H1 (cell line): ENCODE data around the gene INTS1. TPM values are rescaled to one million over a fixed set of nuclear protein-coding genes. Genes with fewer than 3 reads are reported as not detected.

Source experiments
- CTCF ChIA-PET: fragments of 300-600 bp; sonication (Branson Sonifier 250); formaldehyde crosslinking; loops from one replicate; lab custom pipeline; 2021; ENCODE audit not compliant: partially characterized antibody; lab: Charles Lee
- POLR2A ChIA-PET: fragments of 300-600 bp; sonication (Branson Sonifier 250); formaldehyde crosslinking; loops from one replicate; lab custom pipeline; 2021; ENCODE audit warnings: inconsistent platforms; ENCODE audit not compliant: partially characterized antibody; lab: Charles Lee
- DNase-seq, 2 experiments: peaks; one replicate each; pipeline versions ENCODE4 v3.0.0 to v3.0.0-alpha.2; 2010 to 2022; ENCODE audit warnings: low spot score in 2 of 2, low read depth in 1 of 2, mixed read lengths in 1 of 2
- FAIRE-seq: peaks from 2 replicates; lab custom pipeline; 2011; peaks lifted over from hg19 to GRCh38; lab: Jason Lieb, UNC
- H2AFZ ChIP-seq: 2 replicates; pipeline ENCODE4 v1.8.1; 2012; ENCODE audit warnings: low read length, inconsistent platforms
- H2AK5ac ChIP-seq: 2 replicates; pipeline ENCODE4 v1.6.1; 2013; ENCODE audit warnings: low read depth, low read length
- H2BK120ac ChIP-seq: replicated peaks from 2 replicates; pipeline ENCODE3; 2013; ENCODE audit warnings: low read depth, low read length, inconsistent platforms
- H2BK12ac ChIP-seq: 2 replicates; pipeline ENCODE4 v1.6.1; 2013; ENCODE audit warnings: low read depth, low read length
- H2BK15ac ChIP-seq: 2 replicates; pipeline ENCODE4 v1.6.1; 2013; ENCODE audit warnings: low read length
- H2BK20ac ChIP-seq: 2 replicates; pipeline ENCODE4 v1.6.1; 2013; ENCODE audit warnings: low read length
- H2BK5ac ChIP-seq: 2 replicates; pipeline ENCODE4 v1.6.1; 2013; ENCODE audit warnings: low read depth, low read length
- H3K14ac ChIP-seq: 2 replicates; pipeline ENCODE4 v1.6.1; 2013; ENCODE audit warnings: inconsistent platforms; ENCODE audit not compliant: insufficient read length
- H3K18ac ChIP-seq: 2 replicates; pipeline ENCODE4 v1.6.1; 2013; ENCODE audit warnings: low read length; ENCODE audit errors: extremely low read depth
- H3K23ac ChIP-seq: 2 replicates; pipeline ENCODE4 v1.6.1; 2013; ENCODE audit warnings: inconsistent platforms; ENCODE audit not compliant: insufficient read length
- H3K23me2 ChIP-seq: 2 replicates; pipeline ENCODE4 v1.6.1; 2013; ENCODE audit warnings: low read depth, low read length
- H3K27ac ChIP-seq: 2 replicates; pipeline ENCODE4 v1.6.1; 2011; ENCODE audit warnings: low read depth, low read length, inconsistent platforms
- H3K27me3 ChIP-seq, 4 experiments: replicated peaks in 1 of 4; 1 replicate in 1 of 4; 2 replicates in 3 of 4; pipeline versions ENCODE4 v1.6.1 to v1.8.1; 2011 to 2013; ENCODE audit warnings: low read length in 3 of 4, mild to moderate bottlenecking in 3 of 4, inconsistent platforms in 2 of 4, mixed read lengths in 2 of 4, moderate library complexity in 1 of 4; ENCODE audit not compliant: control insufficient read depth in 3 of 4, insufficient read depth in 3 of 4; ENCODE audit errors: extremely low read depth in 1 of 4
- H3K36me3 ChIP-seq, 4 experiments: 2 replicates each; pipeline versions ENCODE4 v1.6.1 to v1.8.1; 2011 to 2013; ENCODE audit warnings: mild to moderate bottlenecking in 4 of 4, low read length in 3 of 4, moderate library complexity in 2 of 4, control low read depth in 1 of 4, inconsistent platforms in 1 of 4; ENCODE audit not compliant: insufficient read depth in 4 of 4, control insufficient read depth in 2 of 4
- H3K4ac ChIP-seq: replicated peaks from 2 replicates; pipeline ENCODE3; 2013; ENCODE audit warnings: low read length, low read depth, mixed read lengths, inconsistent platforms; ENCODE audit not compliant: insufficient read length
- H3K4me1 ChIP-seq, 4 experiments: replicated peaks in 1 of 4; 1 replicate in 1 of 4; 2 replicates in 3 of 4; pipeline versions ENCODE4 v1.6.1 to v1.8.1; 2011 to 2013; ENCODE audit warnings: low read length in 3 of 4, inconsistent platforms in 2 of 4, mixed read lengths in 1 of 4; ENCODE audit not compliant: insufficient read depth in 4 of 4, control insufficient read depth in 3 of 4
- H3K4me2 ChIP-seq, 2 experiments: 2 replicates each; pipeline versions ENCODE4 v1.6.1 to v1.8.1; 2011 to 2013; ENCODE audit warnings: low read depth in 2 of 2, low read length in 2 of 2, control low read depth in 1 of 2, inconsistent platforms in 1 of 2, mild to moderate bottlenecking in 1 of 2; ENCODE audit not compliant: insufficient read depth in 1 of 2
- H3K4me3 ChIP-seq, 4 experiments: fragments of 200-600, 300-600 bp in 1 of 4; sonication (generic), shearing (Covaris generic), sonication (Bioruptor Twin) in 1 of 4; 2 replicates each; pipeline versions ENCODE4 v1.5.1 to v1.8.1; 2011 to 2016; ENCODE audit warnings: low read length in 4 of 4, low read depth in 3 of 4, control low read depth in 2 of 4, inconsistent platforms in 2 of 4, mild to moderate bottlenecking in 2 of 4, mixed read lengths in 1 of 4, moderate library complexity in 1 of 4; ENCODE audit not compliant: insufficient read depth in 2 of 4; ENCODE audit errors: extremely low read depth in 1 of 4
- H3K56ac ChIP-seq: replicated peaks from 2 replicates; pipeline ENCODE3; 2013; ENCODE audit warnings: low read depth, mild to moderate bottlenecking, mixed read lengths, low read length, inconsistent platforms; ENCODE audit not compliant: insufficient read length
- H3K79me1 ChIP-seq: 2 replicates; pipeline ENCODE4 v1.6.1; 2013; ENCODE audit warnings: low read depth, low read length, control low read depth
- H3K79me2 ChIP-seq, 2 experiments: 2 replicates each; pipeline versions ENCODE4 v1.6.1 to v1.8.1; 2012 to 2013; ENCODE audit warnings: low read length in 2 of 2, mild to moderate bottlenecking in 2 of 2, inconsistent platforms in 1 of 2; ENCODE audit not compliant: insufficient read depth in 2 of 2, control insufficient read depth in 1 of 2
- H3K9ac ChIP-seq, 4 experiments: replicated peaks in 1 of 4; 1 replicate in 1 of 4; 2 replicates in 3 of 4; pipeline versions ENCODE4 v1.6.1 to v1.8.1; 2011 to 2013; ENCODE audit warnings: low read depth in 3 of 4, low read length in 3 of 4, control low read depth in 2 of 4, mild to moderate bottlenecking in 2 of 4, moderate library complexity in 2 of 4, inconsistent platforms in 1 of 4; ENCODE audit errors: extremely low read depth in 1 of 4
- H3K9me3 ChIP-seq, 2 experiments: 2 replicates each; pipeline versions ENCODE4 v1.6.1 to v1.8.1; 2012 to 2013; ENCODE audit warnings: mild to moderate bottlenecking in 2 of 2, moderate library complexity in 2 of 2, control low read depth in 1 of 2, inconsistent platforms in 1 of 2, low read depth in 1 of 2, low read length in 1 of 2, mixed read lengths in 1 of 2; ENCODE audit not compliant: insufficient read depth in 2 of 2
- H4K20me1 ChIP-seq, 2 experiments: replicated peaks in 1 of 2; 2 replicates each; pipeline versions ENCODE3 to v1.8.1; 2011 to 2013; ENCODE audit warnings: inconsistent platforms in 2 of 2, low read length in 2 of 2, mild to moderate bottlenecking in 1 of 2; ENCODE audit not compliant: insufficient read depth in 2 of 2, control insufficient read depth in 1 of 2
- H4K5ac ChIP-seq: 2 replicates; pipeline ENCODE4 v1.6.1; 2013; ENCODE audit warnings: low read length, low read depth, mixed read lengths, inconsistent platforms; ENCODE audit not compliant: insufficient read length
- H4K8ac ChIP-seq: 2 replicates; pipeline ENCODE4 v1.8.0; 2013; ENCODE audit warnings: mild to moderate bottlenecking, moderate library complexity, low read length, inconsistent platforms; ENCODE audit not compliant: insufficient read depth; ENCODE audit errors: extremely low read depth
- H4K91ac ChIP-seq: replicated peaks from 2 replicates; pipeline ENCODE3; 2013; ENCODE audit warnings: low read length, mixed read lengths, inconsistent platforms; ENCODE audit not compliant: insufficient read length
- BCL11A ChIP-seq, 2 experiments: IDR thresholded peaks; one replicate each; pipeline ENCODE4 v1.6.1; 2011; ENCODE audit warnings: low read depth in 2 of 2, low read length in 2 of 2, mild to moderate bottlenecking in 2 of 2
- BRCA1 ChIP-seq: IDR thresholded peaks from 2 replicates; pipeline ENCODE4 v1.6.1; 2012; ENCODE audit warnings: low read depth, low read length, improper control_type of control experiment
- CEBPB ChIP-seq: IDR thresholded peaks from 2 replicates; pipeline ENCODE4 v1.6.1; 2012; ENCODE audit warnings: low read depth, low read length
- CTBP2 ChIP-seq: IDR thresholded peaks from 2 replicates; pipeline ENCODE4 v1.7.0; 2011; ENCODE audit warnings: borderline replicate concordance, mild to moderate bottlenecking, moderate library complexity, mixed read lengths, low read length; ENCODE audit not compliant: insufficient read depth, insufficient read length
- EGR1 ChIP-seq: IDR thresholded peaks from 2 replicates; pipeline ENCODE4 v1.6.1; 2011; ENCODE audit warnings: low read depth, low read length, borderline replicate concordance
- HDAC2 ChIP-seq, 2 experiments: fragments of 300-600 bp in 1 of 2; sonication (generic) in 1 of 2; IDR thresholded peaks; 2 replicates each; pipeline ENCODE4 v1.6.1; 2011 to 2012; ENCODE audit warnings: low read depth in 2 of 2, low read length in 2 of 2, mild to moderate bottlenecking in 2 of 2, moderate library complexity in 2 of 2, borderline replicate concordance in 1 of 2, inconsistent platforms in 1 of 2
- HDAC6 ChIP-seq: IDR thresholded peaks from one replicate; pipeline ENCODE4 v1.7.1; 2012; ENCODE audit warnings: low read depth, mild to moderate bottlenecking, inconsistent platforms, low read length, moderate library complexity
- KDM1A ChIP-seq: fragments of 200-600, 300-600 bp; sonication (generic); IDR thresholded peaks from 2 replicates; pipeline ENCODE4 v1.7.1; 2016; ENCODE audit warnings: mild to moderate bottlenecking, low read length, borderline replicate concordance
- RBBP5 ChIP-seq: IDR thresholded peaks from 2 replicates; pipeline ENCODE4 v1.7.1; 2012; ENCODE audit warnings: low read depth, mild to moderate bottlenecking, inconsistent platforms, low read length, moderate library complexity, borderline replicate concordance
- SRF ChIP-seq: IDR thresholded peaks from 2 replicates; pipeline ENCODE4 v1.6.1; 2011; ENCODE audit warnings: mild to moderate bottlenecking, low read depth, low read length, moderate library complexity
- TAF1 ChIP-seq: IDR thresholded peaks from 2 replicates; pipeline ENCODE4 v1.6.1; 2011; ENCODE audit warnings: mild to moderate bottlenecking, low read depth, low read length
- WGBS, 2 experiments: shearing (Covaris generic) in 1 of 2; methylation state at CpG; one replicate each; pipeline versions ENCODE4 v1.1.6 to v1.1.7; 2013 to 2015; ENCODE audit warnings: low lambda C conversion rate in 2 of 2, mixed read lengths in 2 of 2, inconsistent platforms in 1 of 2, low coverage in 1 of 2, missing lambda C conversion rate in 1 of 2; ENCODE audit not compliant: insufficient replicate concordance in 2 of 2, insufficient coverage in 1 of 2, insufficient read length in 1 of 2; ENCODE audit errors: extremely low coverage in 1 of 2, missing lambda C conversion rate in 1 of 2; 5-methylcytosine and 5-hydroxymethylcytosine counted together
- polyA plus RNA-seq, 7 experiments: library from polyadenylated mRNA; depleted of rRNA in 3 of 7; stranded (reverse) in 5 of 7; unstranded in 2 of 7; fragments of >200 nt in 5 of 7; fragments of 200-250 nt in 2 of 7; gene quantifications; 1 replicate in 5 of 7; 2 replicates in 1 of 7; 4 replicates in 1 of 7; pipeline versions ENCODE4 v1.2.1 to v1.2.3, GENCODE V29; 2011 to 2013; ENCODE audit warnings: missing spikeins in 2 of 7, mixed read lengths in 2 of 7
- total RNA-seq: library from RNA; stranded (reverse); fragmentation: NEBNext Ultra II Directional; extraction: Animal tissue kit (Norgen Biotek cat#: 25700); gene quantifications from 2 replicates; pipeline ENCODE4 v1.2.1, GENCODE V29; 2021

INTS1 gene
- total and polyA plus RNA-seq, 2 of the 8 experiments (the other 6 are each of a cell fraction or from before 2014, with no cell fraction given), result 76.9 to 104 TPM

- CTCF ChIA-PET, result interaction anchor here (1.0 to 3.7 kb wide), 5 partner anchors 9 to 29 kb away, joined by 3 to 18 read pairs (median 7); partner anchors contain the start of genes INTS1 and TMEM184A
- DNase-seq, result no peak
- Histone ChIP-seq H3K14ac (no peak overlapping the region), H4K5ac (no peak overlapping the region), H3K23ac (no peak overlapping the region), H4K8ac (peak overlapping the region; percentile 44; the same call in 1 of the 2 replicates), H2BK12ac (no peak overlapping the region), H4K20me1 (peaks cover 15 to 22% of the 10 kb centered on the region in 2 experiments), H3K36me3 (peaks cover 0 to 3% (median 0%) of the 10 kb centered on the region in 4 experiments; a peak in 1 of 8 replicates), H2AFZ (no peak overlapping the region), H3K56ac (no peak overlapping the region), H3K79me2 (peaks cover 0 to 71% of the 10 kb centered on the region in 2 experiments; a peak in 3 of 4 replicates), H3K4me2 (no peak overlapping the region), H3K27ac (no peak overlapping the region), H3K9ac (no peak overlapping the region), H3K4me1 (peaks cover 13 to 45% (median 32%) of the 10 kb centered on the region in 4 experiments), H3K18ac (no peak overlapping the region), H3K79me1 (peaks cover 23% of the 10 kb centered on the region), H3K4me3 (no peak overlapping the region), H3K27me3 (no peaks in the 10 kb centered on the region; a peak in 2 of 7 replicates), H2BK120ac (no peak overlapping the region), H2BK5ac (no peak overlapping the region), H3K4ac (no peak overlapping the region), H3K9me3 (no peaks in the 10 kb centered on the region), H4K91ac (no peak overlapping the region), H2BK15ac (no peak overlapping the region), H2BK20ac (no peak overlapping the region), H3K23me2 (peaks cover 6% of the 10 kb centered on the region; the same call in 1 of the 2 replicates), H2AK5ac (no peak overlapping the region)
- 80% methylated on average over 30 of the region's 30 CpGs; no CpG with 5 or more reads in 1 of the 2 experiments for WGBS, 2 experiments
- POLR2A ChIA-PET, result interaction anchor here (0.7 to 4.9 kb wide), 7 partner anchors 10 to 44 kb away, joined by 3 to 26 read pairs (median 4); no protein-coding TSS in a partner anchor
- no peak for FAIRE-seq
- TF ChIP-seq RBBP5 (no peak), KDM1A (no peak), CEBPB (no peak), SRF (no peak), HDAC2 (IDR thresholded peaks at IDR 0.05; ENCODE audit: borderline replicate concordance in 1 of 2, low read depth in 2 of 2, low read length in 2 of 2) (no peak), BRCA1 (no peak), TAF1 (no peak), EGR1 (no peak), CTBP2 (no peak), HDAC6 (no peak), BCL11A (IDR thresholded peaks at IDR 0.05; ENCODE audit: low read depth in 2 of 2, low read length in 2 of 2) (no peak)
These were observed 30.3 kb upstream of the INTS1 start for GRCh38 chr7:1534330-1535099.
